PC-3 (cell line): ENCODE data around the gene TNS3. TPM values are rescaled to one million over a fixed set of nuclear protein-coding genes. Genes with fewer than 3 reads are reported as not detected.
A peak's percentile ranks its signal among the peaks of the same experiment; 100 is the strongest.

ENCODE experiments used
- ATAC-seq: fragments of 200-7000 bp; cut with Tn5 transposase; 2 replicates; pipeline ENCODE4 v1.9.1; 2020; ENCODE audit warnings: mild to moderate bottlenecking, moderate library complexity
- BruUV-seq: library from RNA; stranded (reverse); fragments of 400-500 nt; replicated peaks from 2 replicates; lab custom pipeline; 2021; lab: Mats Ljungman, UMichigan
- CTCF ChIA-PET: fragments of 300-600 bp; sonication (Branson Sonifier 250); formaldehyde crosslinking; loops from one replicate; lab custom pipeline; 2022; ENCODE audit warnings: antibody characterized with exemption; lab: Charles Lee
- POLR2A ChIA-PET: fragments of 300-600 bp; sonication (Branson Sonifier 250); formaldehyde crosslinking; loops from one replicate; lab custom pipeline; 2022; ENCODE audit warnings: antibody characterized with exemption; ENCODE audit not compliant: unreplicated experiment; lab: Charles Lee
- DNase-seq: peaks from one replicate; pipeline ENCODE4 v3.0.0-alpha.2; 2015
- H2AFZ ChIP-seq: fragments of 300-600 bp; sonication (generic); 2 replicates; pipeline ENCODE4 v1.6.0; 2016; ENCODE audit warnings: antibody characterized with exemption, low read length
- H3F3A ChIP-seq: fragments of 300-600 bp; sonication (generic); one replicate; pipeline ENCODE4 v1.6.0; 2017; ENCODE audit warnings: antibody characterized with exemption, low read length, control low read depth, mild to moderate bottlenecking; ENCODE audit not compliant: unreplicated experiment
- H3K27ac ChIP-seq: fragments of 300-600 bp; sonication (generic); 2 replicates; pipeline ENCODE4 v1.5.1; 2016; ENCODE audit warnings: mild to moderate bottlenecking, low read length
- H3K27me3 ChIP-seq: fragments of 300-600 bp; sonication (generic); 2 replicates; pipeline ENCODE4 v1.6.1; 2016; ENCODE audit warnings: low read length, mixed read lengths
- H3K36me3 ChIP-seq: fragments of 300-600 bp; sonication (generic); 2 replicates; pipeline ENCODE4 v1.6.1; 2016; ENCODE audit warnings: low read depth, mixed run types, low read length, mixed read lengths
- H3K4me1 ChIP-seq: fragments of 300-600 bp; sonication (generic); 2 replicates; pipeline ENCODE4 v1.5.1; 2016; ENCODE audit warnings: low read length; ENCODE audit not compliant: insufficient read depth
- H3K4me2 ChIP-seq: fragments of 300-600 bp; sonication (generic); 2 replicates; pipeline ENCODE4 v1.6.0; 2016; ENCODE audit warnings: low read length
- H3K4me3 ChIP-seq: fragments of 300-600 bp; sonication (generic); 2 replicates; pipeline ENCODE4 v1.5.1; 2016; ENCODE audit warnings: mild to moderate bottlenecking, low read length, mixed read lengths
- H3K79me2 ChIP-seq: fragments of 300-600 bp; sonication (generic); 2 replicates; pipeline ENCODE4 v1.6.1; 2017; ENCODE audit warnings: low read length, mixed read lengths
- H3K9ac ChIP-seq: fragments of 300-600 bp; sonication (generic); 2 replicates; pipeline ENCODE4 v1.6.0; 2016; ENCODE audit warnings: mild to moderate bottlenecking, low read length
- H3K9me2 ChIP-seq: fragments of 300-600 bp; sonication (generic); replicated peaks from 2 replicates; pipeline ENCODE4 v1.6.1; 2016; ENCODE audit warnings: mixed run types, low read length, mixed read lengths
- H3K9me3 ChIP-seq: fragments of 300-600 bp; sonication (generic); 2 replicates; pipeline ENCODE4 v1.6.1; 2016; ENCODE audit warnings: low read length, mixed read lengths
- H4K20me1 ChIP-seq: fragments of 300-600 bp; sonication (generic); 2 replicates; pipeline ENCODE4 v1.6.1; 2016; ENCODE audit warnings: low read length, mixed read lengths
- CTCF ChIP-seq: fragments of 300-600 bp; sonication (generic); conservative IDR thresholded peaks from 2 replicates; pipeline ENCODE4 v1.5.1; 2017; ENCODE audit warnings: antibody characterized with exemption, low read depth, mild to moderate bottlenecking, low read length
- EZH2 ChIP-seq: fragments of 300-600 bp; sonication (generic); IDR thresholded peaks from one replicate; pipeline ENCODE4 v1.6.1; 2017; ENCODE audit warnings: antibody characterized with exemption, mild to moderate bottlenecking, low read length; ENCODE audit not compliant: unreplicated experiment
- EZH2phosphoT487 ChIP-seq: fragments of 300-600 bp; sonication (generic); IDR thresholded peaks from 2 replicates; pipeline ENCODE4 v1.6.1; 2018; ENCODE audit warnings: mild to moderate bottlenecking, antibody characterized with exemption, low read length, borderline replicate concordance
- intact Hi-C: fragments of 100-400 bp; cut with micrococcal nuclease; formaldehyde crosslinking; loops from 2 replicates; pipeline ENCODE4 v1.9.0; 2023
- total RNA-seq: library from RNA; depleted of rRNA; stranded (reverse); fragments of >200 nt; gene quantifications from 2 replicates; pipeline ENCODE4 v1.2.3, GENCODE V29; 2014

Gene TNS3
- total RNA-seq, 1 experiment from 2014 or later, result 72.3 TPM

- peaks cover 13% of the 10 kb centered on the region for H3K4me1 ChIP-seq
- no peak overlapping the region for H3K4me2 ChIP-seq
- TF ChIP-seq CTCF, result no peak
- no peaks in the 10 kb centered on the region for H3K36me3 ChIP-seq
- H3K9me3 ChIP-seq, result no peaks in the 10 kb centered on the region
- CTCF ChIA-PET, result no interaction called here
- BruUV-seq, result no TSS peak
- H3K79me2 ChIP-seq, result no peaks in the 10 kb centered on the region
- H3K9ac ChIP-seq, result no peak overlapping the region
- no peak overlapping the region for H3K27ac ChIP-seq
- H2AFZ ChIP-seq, result no peak overlapping the region
- no peaks in the 10 kb centered on the region for H4K20me1 ChIP-seq
- no peak for DNase-seq
- no peaks in the 10 kb centered on the region for H3F3A ChIP-seq
- intact Hi-C loops, result no loop called here
- no peak for ATAC-seq
- H3K4me3 ChIP-seq, result no peak overlapping the region
- H3K9me2 ChIP-seq, result no peaks in the 10 kb centered on the region
- H3K27me3 ChIP-seq, result no peaks in the 10 kb centered on the region
- POLR2A ChIA-PET, result interaction anchor here (0.7 kb wide), 1 partner anchor 970 kb away, joined by 3 read pairs; no protein-coding TSS in a partner anchor
Observed at GRCh38 chr7:47256016-47256415, 325.9 kb downstream of the TNS3 start.

- H3K4me1 ChIP-seq, result peaks cover 13% of the 10 kb centered on the region
- TF ChIP-seq CTCF, result no peak
- TF ChIP-seq EZH2phosphoT487, result no peak
- no peak for TF ChIP-seq EZH2
- BruUV-seq, result no TSS peak
- no peaks in the 10 kb centered on the region for H4K20me1 ChIP-seq
- no peak overlapping the region for H3K27ac ChIP-seq
- H3K36me3 ChIP-seq, result no peaks in the 10 kb centered on the region
- CTCF ChIA-PET, result no interaction called here
- no peaks in the 10 kb centered on the region for H3K27me3 ChIP-seq
- DNase-seq, result no peak
- H3K9ac ChIP-seq, result no peak overlapping the region
- ATAC-seq, result no peak
- intact Hi-C loops, result loop anchor here (2.0 kb wide), 1 partner anchor 1365 kb away; no protein-coding TSS in a partner anchor
- no peaks in the 10 kb centered on the region for H3F3A ChIP-seq
- H3K4me2 ChIP-seq, result no peak overlapping the region
- H3K4me3 ChIP-seq, result no peak overlapping the region
- no peaks in the 10 kb centered on the region for H3K9me2 ChIP-seq
- H2AFZ ChIP-seq, result no peak overlapping the region
- no peaks in the 10 kb centered on the region for H3K9me3 ChIP-seq
- H3K79me2 ChIP-seq, result no peaks in the 10 kb centered on the region
- POLR2A ChIA-PET, result interaction anchor here (0.7 kb wide), 1 partner anchor 969 kb away, joined by 3 read pairs; no protein-coding TSS in a partner anchor
Observed at GRCh38 chr7:47255441-47255840, 326.5 kb downstream of the TNS3 start.

- no peaks in the 10 kb centered on the region for H3K36me3 ChIP-seq
- ChIA-PET POLR2A (interaction anchor here (0.7 kb wide), 1 partner anchor 969 kb away, joined by 3 read pairs; no protein-coding TSS in a partner anchor), CTCF (no interaction called here)
- H3K9me3 ChIP-seq, result no peaks in the 10 kb centered on the region
- H2AFZ ChIP-seq, result no peak overlapping the region
- peak overlapping the region; percentile 79; the same call in 1 of the 2 replicates for H3K4me3 ChIP-seq
- ATAC-seq (no peak), DNase-seq (no peak)
- peak overlapping the region; percentile 97 for H3K4me2 ChIP-seq
- intact Hi-C loops, result loop anchor here (2.0 kb wide), 1 partner anchor 1364 kb away; no protein-coding TSS in a partner anchor
- no peaks in the 10 kb centered on the region for H3K27me3 ChIP-seq
- H3K27ac ChIP-seq, result no peak overlapping the region
- H3F3A ChIP-seq, result no peaks in the 10 kb centered on the region
- TF ChIP-seq EZH2 (no peak), CTCF (no peak), EZH2phosphoT487 (no peak)
- no peaks in the 10 kb centered on the region for H3K79me2 ChIP-seq
- H3K9me2 ChIP-seq, result no peaks in the 10 kb centered on the region
- no peaks in the 10 kb centered on the region for H4K20me1 ChIP-seq
- BruUV-seq, result no TSS peak
- peaks cover 13% of the 10 kb centered on the region for H3K4me1 ChIP-seq
- no peak overlapping the region for H3K9ac ChIP-seq
Observed at GRCh38 chr7:47255007-47255406, 326.9 kb downstream of the TNS3 start.
